Measurements from ENCODE around the gene MYO7A.

MYO7A gene

DNA sequence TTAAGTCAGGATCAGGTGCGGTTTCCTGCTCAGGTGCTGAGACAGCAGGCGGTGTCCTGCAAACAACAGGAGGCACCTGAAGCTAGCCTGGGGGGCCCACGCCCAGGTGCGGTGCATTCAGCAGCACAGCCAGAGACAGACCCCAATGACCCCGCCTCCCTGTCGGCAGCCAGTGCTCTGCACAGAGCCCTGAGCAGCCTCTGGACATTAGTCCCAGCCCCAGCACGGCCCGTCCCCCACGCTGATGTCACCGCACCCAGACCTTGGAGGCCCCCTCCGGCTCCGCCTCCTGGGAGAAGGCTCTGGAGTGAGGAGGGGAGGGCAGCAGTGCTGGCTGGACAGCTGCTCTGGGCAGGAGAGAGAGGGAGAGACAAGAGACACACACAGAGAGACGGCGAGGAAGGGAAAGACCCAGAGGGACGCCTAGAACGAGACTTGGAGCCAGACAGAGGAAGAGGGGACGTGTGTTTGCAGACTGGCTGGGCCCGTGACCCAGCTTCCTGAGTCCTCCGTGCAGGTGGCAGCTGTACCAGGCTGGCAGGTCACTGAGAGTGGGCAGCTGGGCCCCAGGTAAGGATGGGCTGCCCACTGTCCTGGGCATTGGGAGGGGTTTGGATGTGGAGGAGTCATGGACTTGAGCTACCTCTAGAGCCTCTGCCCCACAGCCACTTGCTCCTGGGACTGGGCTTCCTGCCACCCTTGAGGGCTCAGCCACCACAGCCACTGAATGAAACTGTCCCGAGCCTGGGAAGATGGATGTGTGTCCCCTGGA lies at the start of gene MYO7A:
Gene MYO7A, plus strand, starts transcription at position 327 of the 772 bp plus-strand sequence. CDS start 2,389 bp downstream, outside the sequence.
- DNase-seq (ENCODE audit: low read depth, low spot score): peak; percentile 74

DNA sequence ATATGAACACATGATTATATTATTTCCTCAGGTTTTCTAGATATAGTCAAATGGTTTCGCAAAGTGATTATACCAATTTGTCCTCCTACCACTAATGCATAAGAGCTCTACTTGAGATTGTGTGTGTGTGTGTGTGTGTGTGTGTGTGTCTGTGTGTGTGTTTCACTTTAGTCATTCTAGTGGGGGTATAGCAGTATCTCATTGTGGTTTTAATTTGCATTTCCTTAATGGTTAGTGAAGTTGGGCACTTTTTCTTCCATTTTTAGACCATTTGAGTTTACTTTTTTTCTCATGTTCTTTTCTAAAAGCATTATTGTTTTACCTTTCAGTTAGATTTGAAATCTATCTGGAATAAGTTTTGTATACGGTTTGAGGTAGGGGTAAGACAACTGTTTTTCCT lies 48.4 kb upstream of the MYO7A start:
- no peak for DNase-seq (ENCODE audit: low read depth, low spot score)

DNA sequence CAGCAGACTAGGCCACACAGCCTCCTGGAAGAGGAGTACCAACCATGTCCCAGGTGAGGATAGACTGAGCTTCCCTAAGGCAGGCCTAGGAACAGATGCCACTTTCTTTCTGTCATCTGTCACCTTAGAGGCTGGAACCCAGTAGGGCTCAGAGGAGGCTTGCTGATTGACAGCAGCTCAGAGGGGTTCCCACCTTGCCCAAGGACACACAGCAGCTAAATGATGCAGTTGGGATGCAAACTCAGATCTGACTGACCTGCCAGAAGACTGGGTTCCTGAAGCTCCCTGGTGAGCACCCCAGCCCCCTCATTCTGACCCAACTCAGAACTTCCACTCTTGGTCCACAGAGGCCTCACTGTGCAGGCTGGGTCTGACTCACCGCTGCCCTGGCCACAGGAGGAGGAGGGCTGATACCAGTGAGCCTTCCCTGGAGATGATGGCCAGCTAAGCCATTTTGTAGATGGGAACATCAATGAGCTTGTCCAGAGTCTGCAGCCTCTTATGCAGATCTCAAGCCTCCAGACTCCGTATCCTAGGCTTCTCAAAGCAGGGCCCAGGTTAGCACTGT lies 47.3 kb upstream of the MYO7A start:
- DNase-seq (ENCODE audit: low read depth, low spot score): no peak

DNA sequence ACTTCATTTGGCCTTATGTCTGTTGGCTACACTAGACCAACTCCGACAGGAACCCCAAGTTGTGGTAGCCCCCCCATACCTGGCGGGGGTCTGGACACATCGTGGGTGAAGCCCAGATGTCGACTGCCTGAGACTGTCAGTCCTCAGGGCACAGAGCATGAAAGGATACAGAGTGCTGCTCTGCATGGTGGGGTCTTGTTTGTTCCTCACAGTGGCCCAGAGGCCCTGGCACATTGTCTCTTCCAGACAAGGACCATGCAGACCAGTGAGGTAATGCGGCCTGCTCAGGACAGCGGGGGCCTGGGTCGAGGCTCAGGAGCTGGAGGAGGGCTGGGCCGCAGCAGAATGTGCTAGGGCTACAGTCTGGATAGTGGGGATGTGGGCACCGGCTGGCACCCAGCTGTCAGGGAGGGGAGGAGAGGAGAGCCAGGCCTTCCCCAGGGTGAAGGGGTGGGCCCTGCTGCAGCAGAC lies 46.6 kb upstream of the MYO7A start:
- DNase-seq (ENCODE audit: low read depth, low spot score): no peak

DNA sequence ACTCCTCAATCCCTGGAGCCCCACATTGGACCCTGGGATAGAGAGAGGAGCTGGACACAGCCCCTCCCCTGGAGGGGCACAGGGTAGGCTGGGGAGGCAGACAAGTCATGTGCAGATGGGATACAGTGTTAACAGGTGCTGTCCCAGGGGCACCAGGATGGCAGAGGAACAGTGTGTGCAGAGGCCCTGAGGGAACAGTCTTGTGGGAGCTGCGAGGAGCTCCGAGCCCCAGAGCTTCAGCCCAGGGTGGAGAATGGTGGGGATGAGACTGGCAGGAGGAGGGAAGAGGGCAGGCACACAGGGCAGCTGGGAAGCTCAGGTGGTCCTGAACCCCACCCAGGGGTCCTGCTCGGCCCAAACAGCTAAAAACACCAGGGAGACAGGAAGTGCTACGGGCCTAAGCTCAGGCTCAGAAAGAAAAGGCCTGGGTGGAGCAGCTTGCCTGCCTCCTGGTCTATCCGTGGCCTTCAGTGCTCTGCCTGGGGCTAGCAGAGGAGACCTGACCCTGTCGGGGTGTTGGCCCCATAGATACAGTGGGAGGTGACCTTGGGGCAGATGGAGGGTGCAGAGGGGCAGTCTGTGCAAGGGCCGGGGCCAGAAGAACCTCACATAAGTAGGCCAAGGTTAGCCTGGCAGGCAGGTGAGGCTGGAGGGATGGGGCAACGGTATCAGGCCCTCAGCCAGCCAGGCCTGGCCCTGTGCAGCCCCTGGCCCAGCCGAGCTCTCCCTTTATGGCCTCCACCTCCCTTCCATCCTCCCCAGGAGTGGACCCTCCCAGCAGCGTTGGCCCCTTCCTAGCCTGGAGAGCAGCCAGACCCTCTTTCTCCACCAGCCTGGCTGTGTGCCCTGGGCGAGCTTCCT lies 45.8 kb upstream of the MYO7A start:
- DNase-seq (ENCODE audit: low read depth, low spot score): no peak

DNA sequence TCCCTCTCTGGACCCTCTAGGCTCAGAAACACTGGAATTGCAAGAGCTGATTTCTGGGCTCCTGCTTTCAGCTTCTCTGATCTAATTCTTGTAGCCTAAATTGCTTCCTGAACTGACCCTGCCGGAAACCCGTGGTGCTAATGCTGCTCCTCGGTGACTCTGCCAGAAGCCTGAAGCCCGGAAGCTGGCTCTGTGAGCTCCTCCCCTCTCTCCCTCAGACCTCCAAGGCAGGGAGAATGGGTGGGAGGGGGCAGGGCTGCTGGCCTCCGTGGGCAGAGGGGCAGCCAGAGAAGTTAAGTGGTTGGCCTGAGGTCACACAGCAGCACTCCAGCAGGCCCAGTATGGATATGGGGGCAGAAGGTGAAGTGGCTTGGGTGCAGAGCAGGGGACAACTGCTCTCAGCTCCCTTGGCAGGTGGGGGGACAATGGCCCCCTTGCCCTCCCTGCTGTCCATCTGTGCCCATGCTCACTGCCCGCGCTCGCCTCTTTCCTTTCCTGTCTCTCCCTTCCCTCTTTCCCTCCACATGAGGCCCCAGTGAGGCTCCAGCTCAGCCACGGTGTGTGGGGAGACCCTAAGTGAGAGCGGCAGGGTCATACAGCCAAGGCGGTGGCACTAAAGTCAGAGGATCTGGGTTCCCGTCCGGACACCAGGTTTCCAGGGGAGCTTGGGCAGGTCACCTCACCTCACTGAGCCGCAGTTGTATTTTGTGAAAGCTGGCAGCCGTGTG lies 45.0 kb upstream of the MYO7A start:
- DNase-seq (ENCODE audit: low read depth, low spot score): no peak

DNA sequence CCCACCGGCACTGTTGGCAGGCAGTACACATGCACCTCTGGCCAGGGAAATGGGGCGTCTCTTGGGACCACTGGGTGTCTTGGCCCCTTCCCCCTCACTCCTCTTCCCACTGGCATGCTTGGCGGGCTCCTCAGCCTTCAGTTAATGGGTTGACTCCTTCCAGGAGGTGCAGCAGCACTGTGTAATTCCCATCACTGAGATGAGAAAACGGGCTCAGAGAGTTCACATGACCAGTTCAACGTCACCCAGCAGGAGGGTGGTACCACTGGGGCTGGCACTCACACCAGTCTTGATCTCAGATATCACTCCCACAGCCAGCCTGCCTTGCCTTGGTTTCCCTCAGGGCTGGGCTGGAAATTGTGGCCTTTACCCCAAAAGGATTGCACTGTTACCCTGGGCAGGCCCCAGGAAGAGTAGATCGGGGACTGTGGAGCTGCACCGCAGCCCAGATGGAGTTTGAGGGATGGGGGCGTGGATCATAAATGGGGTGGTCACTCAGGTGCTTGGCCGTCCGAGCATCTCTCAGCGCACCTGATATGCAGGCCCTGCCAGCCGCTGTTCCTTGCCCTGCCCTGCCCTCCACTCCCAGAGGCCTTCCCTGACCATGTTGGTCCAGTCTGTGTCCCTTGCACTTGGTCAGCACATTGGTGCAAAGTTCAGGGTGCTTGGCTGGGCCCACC lies 44.3 kb upstream of the MYO7A start:
- no peak for DNase-seq (ENCODE audit: low read depth, low spot score)

DNA sequence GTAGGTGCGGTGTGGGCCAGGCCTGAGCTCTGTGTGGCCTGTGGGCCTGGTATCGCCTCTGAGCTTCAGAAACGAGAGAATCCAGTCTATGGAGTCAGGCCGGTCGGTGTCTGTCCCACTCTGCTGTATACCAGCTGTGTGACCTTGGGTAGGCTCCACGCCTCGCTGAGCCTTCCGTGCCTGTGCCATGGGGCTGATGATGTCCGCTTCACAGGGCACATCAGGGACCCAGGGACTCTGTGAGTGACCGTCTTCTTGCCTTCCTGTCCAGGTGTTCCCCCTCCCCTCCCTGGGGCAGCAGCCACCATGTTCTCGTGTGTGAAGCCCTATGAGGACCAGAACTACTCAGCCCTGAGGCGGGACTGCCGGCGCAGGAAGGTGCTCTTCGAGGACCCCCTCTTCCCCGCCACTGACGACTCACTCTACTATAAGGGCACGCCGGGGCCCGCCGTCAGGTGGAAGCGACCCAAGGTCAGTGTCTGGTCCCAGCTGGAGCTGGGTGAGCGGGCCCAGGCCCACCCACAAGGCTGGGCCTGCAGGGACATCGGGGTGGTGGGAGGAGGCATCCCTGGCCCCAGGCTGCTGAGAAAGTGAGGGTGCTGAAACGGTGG lies 43.4 kb upstream of the MYO7A start:
- DNase-seq (ENCODE audit: low read depth, low spot score): no peak

DNA sequence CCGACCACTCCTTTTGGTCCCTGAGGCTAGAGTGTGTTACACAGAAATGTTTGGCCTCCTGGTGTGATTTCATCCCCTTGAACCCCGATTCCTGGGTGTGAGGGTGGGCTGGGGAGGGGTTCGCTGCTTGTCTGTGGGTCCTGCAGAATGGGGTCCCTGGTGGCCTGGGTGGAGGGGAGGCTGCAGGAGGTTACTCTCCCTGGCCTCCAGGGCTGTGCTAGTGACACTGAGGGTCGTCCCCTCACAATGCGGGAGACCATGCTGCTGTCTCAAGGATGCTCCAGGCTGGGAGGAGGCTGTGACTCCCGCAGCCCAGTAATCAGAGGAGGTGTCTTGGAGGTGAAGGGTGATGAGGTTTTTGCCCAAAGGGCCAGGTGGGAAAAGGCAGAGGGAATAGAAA lies 42.4 kb upstream of the MYO7A start:
- DNase-seq (ENCODE audit: low read depth, low spot score): no peak

DNA sequence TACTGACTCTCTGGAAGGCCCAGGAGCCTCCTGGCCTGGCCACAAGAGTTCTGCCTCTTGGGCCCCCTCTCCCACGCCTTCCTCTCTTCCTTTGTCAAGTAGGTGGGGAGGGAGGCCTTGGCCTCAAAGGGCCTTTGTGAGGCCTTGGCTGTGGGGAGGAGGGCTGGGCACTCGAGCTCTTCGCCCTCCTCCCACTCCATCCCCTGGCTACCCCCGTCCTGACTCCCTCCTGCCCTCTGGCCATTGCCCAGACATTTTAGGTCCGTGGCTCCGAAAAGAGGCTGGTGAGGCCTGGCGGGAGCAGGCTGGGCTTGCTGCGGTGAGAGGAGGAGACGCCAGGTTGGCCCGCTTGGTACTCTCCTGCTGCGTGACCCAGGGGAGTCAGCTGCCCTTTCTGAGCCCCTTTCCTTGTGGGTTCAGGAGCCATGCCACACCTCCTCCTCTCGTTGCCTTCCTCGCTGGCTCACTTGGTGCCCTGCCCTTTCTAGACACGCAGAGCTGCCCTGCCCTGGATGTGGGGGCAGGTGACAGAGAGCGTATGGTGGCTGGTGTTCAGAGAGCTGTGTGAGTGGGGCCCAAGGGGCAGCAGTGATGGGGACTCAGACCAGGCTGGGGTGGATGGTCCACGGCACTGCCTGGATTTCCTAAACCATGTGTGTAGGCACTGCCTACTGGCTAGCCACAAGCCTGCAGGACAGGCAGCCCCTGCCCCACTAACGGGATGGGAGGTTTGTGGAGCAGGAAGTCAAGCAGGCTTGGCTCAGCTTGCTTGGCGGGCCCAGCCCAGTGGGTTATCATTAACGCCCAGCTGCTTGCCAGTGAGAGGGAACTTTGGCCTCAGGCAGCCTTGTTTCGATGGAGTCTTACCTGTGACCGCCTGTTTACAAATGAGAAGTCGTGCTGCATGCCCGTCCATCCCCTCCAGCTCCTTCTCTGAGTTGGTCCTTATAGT lies 41.2 kb upstream of the MYO7A start:
- DNase-seq (ENCODE audit: low read depth, low spot score): no peak

DNA sequence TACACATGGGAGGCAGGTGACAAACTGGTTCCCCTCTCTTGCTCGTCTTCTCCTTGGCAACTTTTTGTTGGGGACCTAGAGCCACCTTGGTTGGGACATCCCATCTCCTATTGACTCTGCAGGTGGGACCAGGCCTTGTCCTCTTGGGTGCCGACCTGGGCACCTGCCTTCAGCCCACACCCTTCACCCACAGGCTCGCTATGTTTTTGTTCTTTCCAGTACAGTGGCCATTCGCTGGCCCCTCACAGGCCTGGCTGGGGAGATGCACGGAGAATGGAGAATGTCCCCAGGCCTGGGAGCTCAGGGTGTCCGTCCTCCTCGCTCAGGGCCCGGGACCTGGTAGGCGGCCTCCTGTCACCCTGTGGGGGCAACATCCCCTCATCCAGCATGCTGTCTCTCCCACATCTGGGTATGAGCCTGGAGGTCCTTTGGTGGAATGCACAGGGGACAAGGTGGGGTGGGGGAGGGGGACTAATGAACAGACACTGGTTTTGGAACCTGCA lies 40.3 kb upstream of the MYO7A start:
- DNase-seq (ENCODE audit: low read depth, low spot score): no peak

DNA sequence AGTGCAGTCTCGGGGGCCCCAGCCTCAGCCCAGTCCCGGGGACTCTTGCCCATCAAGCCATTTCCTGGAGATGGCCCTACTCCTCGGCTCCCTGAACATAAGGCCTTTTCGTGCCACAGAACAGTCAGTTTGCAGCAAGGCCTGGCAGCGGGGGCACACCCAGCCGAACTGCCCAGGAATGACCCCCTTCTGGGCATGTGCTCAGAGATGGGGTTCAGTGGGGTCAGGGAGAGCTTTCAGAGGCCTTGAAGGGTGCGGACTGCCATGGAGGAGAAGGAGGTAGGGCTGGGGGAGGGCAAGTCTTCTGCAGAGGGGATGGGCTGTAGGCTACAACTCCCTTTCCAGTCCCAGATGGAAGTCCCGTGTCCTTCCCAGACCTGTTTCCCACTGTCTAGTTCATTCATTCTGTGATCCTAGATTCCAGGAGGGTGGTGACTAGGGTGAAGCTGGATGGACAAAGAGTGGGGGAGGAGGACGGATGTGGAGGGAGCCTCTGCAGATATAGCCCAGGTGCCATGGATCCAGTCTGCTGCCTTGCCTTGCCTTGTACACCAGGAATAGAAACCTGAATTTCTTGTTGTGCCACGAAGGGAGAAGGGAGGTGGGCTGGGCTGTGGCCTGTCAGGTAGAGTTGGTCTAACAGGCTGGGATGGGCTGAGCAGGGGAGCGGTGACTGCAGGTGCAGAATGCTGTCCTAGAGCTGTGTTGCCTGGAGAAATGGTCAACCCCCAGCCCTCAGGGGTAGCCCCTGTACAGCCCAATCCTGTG lies 39.6 kb upstream of the MYO7A start:
- no peak for DNase-seq (ENCODE audit: low read depth, low spot score)

DNA sequence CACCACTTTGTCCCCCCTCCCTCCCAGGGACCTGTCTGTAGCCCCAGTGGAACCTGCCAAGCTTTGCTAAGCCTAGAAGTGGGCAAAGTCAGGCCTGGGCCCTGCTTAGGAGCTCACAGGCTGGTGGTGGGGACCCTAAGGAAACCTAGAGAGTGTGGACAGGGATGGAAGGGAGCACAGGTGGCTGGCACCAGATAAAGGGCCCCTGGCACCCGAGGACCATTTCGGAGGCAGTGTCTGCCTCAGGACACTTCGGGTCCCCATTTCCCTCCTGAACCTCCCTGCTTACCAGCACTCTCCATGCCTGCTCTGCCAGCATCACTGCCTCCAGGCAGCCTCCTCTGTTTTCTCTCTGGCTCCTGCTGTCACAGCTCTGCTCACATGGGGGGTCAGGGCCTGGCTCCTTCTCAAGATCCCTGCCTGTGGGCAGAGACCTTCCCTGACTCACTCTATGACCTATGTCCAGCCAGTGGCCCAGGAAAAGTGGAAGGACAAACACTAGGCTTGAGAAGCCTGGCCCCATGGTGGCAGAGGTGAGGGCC lies 39.0 kb upstream of the MYO7A start:
- no peak for DNase-seq (ENCODE audit: low read depth, low spot score)

DNA sequence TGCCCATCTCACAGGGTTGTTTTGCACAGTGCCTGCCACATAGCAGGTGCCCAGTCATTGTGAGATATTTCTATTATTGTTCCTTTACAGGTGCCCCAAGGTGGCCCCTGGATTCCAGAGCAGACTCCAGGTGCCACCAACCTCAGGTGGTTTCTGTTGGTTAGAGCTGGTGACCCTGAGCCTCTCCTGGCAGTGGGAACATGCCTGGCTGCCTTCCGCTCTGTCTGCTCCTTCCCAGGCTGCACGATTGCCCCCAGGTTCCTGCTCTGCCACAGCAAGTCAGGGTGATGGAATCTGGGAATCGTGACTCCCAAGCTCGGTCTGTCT lies 38.0 kb upstream of the MYO7A start:
- no peak for DNase-seq (ENCODE audit: low read depth, low spot score)

DNA sequence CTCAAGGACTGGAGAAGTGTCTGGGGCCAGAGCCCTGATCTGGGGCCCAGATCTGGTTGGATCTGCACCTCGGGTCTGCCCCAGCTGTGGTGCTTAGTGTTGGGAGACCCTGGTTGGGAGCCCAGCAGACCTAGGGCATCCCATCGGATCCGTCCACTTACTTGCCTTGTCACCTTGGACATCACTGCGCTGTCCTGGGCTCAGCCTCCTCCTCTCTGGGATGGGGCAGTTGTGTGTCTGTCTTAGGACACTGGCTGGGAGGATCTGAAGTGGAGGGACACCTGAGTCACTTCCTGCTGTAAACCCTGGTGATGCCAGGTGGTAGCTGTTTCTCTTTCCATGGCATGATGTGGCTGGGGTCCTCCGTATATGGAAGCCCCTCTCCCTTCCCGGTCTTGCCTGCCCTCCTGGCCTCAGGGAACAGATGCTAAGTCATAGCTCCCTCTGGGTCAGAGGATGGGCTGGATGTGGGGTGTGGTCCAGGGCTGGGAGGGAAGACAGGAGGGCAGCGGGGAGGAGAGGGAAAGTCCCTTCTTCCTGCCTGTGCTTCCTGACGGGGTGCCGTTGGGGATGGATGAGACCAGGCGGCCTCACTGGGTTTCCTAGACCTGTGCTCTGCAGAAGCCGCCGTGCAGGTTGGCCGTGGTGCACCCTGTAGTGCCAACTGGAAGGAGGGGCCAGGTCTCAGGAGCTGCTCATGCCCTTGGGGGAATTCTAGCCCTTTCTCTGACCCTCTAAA lies 37.5 kb upstream of the MYO7A start:
- DNase-seq (ENCODE audit: low read depth, low spot score): no peak

DNA sequence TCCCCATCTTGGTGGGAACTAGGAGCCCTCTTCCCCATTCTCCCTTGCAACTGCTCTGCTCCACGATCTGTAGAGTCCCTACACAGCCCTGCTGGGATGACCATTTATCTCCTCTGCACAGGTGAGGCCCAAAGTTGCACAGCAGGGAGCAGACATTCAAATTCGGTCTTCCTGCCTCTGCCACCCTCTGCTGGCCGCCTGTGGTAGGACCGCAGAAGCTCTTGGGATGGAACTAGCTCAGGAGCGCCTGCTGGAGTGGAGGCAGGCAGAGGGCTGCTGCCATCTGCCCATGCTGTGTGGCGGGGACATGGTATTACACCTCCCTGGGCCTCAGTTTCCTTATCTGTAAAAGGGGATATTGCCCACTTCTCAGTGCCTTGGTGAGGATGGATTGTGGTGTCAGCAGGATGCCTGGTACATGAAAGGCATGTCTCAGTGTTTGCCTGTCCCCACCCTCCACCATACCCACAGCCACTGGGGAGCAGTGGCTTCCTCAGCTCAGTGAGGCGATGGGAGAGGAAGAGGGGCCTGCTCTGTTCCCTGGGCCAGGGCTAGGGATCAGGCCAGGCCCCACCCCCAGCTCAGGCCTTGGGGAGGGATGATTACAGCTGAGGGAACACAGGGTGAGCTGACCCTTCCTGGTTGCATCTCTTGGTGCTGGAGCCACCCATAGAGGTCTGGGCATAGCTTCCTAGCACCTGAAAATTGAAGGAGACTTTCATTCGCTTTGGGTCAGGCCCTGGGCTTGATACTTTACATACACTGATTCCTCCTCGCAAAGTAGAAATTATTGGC lies 36.7 kb upstream of the MYO7A start:
- peak; percentile 87 for DNase-seq (ENCODE audit: low read depth, low spot score)

DNA sequence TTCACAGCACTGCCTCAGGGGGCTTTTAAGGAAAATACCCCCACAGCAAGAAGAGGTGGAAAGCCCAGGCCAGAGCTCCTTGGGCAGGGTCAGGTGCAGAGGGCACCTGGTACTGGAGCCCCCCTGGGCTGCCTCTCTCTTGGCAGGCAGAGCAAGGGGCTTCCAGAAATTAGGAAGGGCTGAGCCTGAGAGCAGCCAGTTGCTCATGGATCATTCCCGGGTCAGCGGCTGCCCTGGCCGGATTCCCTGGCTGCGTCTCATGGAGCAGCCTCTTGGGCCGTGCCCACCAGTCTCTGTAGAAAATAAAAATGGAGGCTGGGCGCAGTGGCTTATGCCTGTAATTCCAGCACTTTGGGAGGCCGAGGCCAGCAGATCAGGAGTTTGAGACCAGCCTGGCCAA lies 35.7 kb upstream of the MYO7A start:
- no peak for DNase-seq (ENCODE audit: low read depth, low spot score)

All from astrocyte of the hippocampus (primary cell).